NCI-H2107 (cell line): ENCODE measurements around the gene PIANP.
"Not testable (repeated sequence)": the region's sequence is repeated elsewhere in the genome, so short reads cannot be mapped to it uniquely, and the experiment has no call there.

ENCODE experiments used
- DNase-seq: peaks from one replicate; lab custom pipeline; 2025; lab: John Stamatoyannopoulos, UW

The PIANP gene

DNA sequence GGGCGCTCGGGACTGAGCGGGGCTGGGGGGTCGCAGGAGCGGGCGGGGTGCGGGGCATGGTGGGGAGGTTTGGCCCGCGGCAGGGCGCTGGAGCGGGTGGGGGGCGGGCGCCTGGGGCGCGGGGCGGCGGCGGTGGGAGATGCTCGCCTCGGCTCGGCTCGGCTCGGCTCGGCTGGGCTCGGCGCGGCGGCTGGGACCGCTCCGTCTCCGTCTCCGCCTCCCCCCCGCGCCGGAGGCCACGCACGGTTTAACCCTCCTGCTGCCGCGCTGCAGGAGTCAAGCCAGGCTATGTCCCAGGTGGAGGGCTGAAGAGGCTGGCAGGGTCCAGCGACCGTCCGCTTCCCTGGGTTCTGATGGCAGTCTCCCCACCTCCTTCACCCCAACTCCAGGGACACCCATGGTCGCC is at the start of gene PIANP:
TSS of gene PIANP (minus strand) at position 170 of the 406 bp plus-strand sequence. CDS start 2,754 bp downstream, outside the sequence.
- no peak for DNase-seq

DNA sequence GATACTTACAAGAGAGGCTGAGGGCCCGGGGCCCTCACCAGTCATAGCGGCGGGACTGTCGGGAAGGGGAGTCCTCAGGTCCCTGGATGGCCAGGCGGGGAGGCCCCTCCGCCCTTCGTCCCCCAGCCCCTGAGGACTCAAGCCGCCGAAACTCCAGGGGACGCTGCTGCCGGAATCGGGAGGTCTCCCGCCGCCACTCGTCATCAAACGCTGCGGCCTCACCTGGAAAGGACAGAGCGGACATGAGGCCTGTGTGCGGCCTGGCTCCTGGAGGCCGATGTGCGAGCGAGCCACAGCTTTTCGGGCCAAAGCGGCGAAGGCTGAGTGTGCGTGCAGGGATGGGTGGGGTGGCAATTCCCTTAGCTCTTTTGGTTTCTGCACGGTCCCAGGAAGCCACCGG is 48.1 kb upstream of the PIANP start:
- no peak for DNase-seq

- DNase-seq = no peak
Observed at GRCh38 chr12:6747216-6747615, 46.6 kb upstream of the PIANP start.

- DNase-seq = no peak
Observed at GRCh38 chr12:6745741-6746525, 45.3 kb upstream of the PIANP start.

DNA sequence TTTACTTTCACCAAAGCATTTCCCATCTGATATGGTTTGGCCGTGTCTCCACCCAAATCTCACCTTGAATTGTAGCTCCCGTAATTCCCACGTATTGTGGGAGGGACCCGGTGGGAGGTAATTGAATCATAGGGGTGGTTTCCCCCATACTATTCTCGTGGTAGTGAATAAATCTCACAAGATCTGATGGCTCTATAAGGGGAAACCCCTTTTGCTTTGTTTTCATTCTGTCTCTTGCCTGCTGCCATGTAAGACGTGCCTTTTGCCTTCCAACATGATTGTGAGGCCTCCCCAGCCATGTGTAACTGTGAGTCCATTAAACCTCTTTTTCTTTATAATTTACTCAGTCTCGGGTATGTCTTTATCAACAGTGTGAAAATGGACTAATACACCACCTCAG is 42.7 kb upstream of the PIANP start:
- not testable (repeated sequence) for DNase-seq

GRCh38 chr12:6742834-6743233 is 42.2 kb upstream of the PIANP start:
- DNase-seq = no peak

DNA sequence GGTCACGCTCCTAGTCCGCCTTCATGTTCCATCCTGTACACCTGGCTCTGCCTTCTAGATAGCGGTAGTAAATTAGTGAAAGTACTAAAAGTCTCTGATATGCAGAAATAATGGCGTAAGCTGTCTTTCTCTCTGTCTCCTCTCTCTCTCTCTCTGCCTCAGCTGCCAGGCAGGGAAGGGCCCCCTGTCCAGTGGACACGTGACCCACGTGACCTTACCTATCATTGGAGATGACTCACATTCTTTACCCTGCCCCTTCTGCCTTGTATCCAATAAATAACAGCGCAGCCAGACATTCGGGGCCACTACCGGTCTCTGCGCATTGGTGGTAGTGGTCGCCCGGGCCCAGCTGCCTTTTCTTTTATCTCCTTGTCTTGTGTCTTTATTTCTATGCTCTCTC is 41.5 kb upstream of the PIANP start:
- not testable (repeated sequence) for DNase-seq

- no peak for DNase-seq
Observed at GRCh38 chr12:6736754-6737153, 36.1 kb upstream of the PIANP start.

DNA sequence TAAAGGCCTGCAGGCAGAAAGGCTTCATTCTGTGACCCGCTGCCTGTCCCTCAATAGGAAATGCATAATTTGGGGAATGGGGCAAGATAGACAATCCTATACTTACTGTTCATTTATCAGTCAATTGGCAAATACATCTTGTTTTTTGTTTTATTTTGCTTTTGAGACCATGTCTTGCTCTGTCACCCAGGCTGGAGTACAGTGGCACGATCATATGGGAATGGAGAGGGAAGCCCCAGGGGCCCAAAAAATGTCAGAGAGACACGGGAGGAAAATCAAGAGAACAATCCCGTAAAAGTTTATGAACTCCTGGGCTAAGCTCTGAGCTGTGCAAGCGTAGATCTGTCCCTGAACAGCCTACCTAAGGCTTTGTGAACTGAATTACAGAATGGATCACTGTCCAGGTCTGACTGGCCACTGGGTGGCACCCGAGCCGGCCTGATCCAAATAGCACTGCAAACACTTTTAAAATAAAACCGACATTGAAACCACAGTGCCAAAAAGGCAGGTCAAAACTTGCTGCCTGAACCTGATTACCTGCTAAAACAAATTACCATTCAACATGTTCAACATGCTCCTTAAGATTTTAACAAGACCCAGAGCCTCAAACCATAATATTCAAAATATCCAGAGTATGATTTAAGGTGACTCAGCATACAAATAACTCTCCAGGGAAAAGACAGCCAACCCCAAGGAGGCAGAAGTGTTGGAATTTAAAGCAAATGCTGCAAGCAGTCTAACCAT is 35.0 kb upstream of the PIANP start:
- peak; percentile 38 for DNase-seq

DNA sequence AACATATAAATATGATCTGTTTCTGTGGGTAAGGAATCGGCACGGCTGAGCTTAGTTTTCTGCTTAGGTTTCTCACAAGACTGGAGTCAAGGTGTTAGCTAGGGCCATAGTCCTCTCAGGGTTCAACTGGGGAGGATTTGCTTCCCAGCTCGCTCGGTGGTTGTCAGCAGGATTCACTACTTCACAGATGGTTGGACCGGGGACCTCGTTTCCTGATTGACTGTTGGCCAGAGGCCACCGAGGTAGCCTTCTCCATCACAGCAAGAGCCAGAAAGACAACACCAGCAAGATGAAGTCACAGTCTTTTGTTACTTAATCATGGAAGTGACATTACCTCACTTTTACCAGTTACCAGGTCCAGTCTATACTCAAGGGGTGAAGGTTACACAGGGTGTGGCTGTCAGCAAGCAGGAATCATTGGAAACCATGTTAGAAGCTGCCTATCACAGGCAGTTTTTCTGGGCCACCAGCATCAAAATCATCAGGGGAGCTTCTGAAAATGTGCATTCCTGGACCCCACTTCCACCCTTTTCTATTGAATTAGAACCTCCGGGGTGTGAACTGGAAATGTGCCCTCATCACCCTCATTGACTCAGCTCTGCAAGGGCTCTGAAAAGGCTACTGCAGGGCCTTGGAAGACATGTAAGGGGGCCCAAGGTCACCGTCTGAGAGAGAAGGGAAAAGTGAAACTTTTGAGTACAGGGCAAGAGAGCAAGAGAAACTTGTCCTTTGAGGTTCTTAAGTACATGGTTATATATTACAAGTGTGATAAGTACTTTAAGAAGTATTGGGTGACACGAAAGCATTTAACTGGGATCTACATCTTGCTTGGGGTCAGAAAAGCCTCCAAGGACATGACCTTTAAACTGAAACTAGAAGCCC is 34.1 kb upstream of the PIANP start:
- no peak for DNase-seq

DNA sequence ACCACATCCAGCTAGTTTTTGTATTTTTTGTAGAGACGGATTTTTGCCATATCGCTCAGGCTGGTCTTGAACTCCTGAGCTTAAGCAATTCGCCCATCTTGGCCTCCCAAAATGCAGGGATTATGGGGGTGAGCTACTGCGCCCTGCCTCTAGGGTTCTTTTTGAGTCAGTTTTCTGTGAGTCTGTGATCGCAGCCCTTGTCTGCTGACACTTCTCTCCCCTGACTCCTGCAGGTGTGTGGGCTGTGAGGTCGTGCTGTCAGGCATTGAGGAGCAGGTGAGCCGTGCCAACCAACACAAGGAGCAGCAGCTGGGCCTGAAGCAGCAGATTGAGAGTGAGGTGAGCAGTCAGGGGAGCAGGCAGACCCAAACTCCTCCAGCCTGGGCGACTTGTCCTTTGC is 29.6 kb upstream of the PIANP start:
- no peak for DNase-seq

DNA sequence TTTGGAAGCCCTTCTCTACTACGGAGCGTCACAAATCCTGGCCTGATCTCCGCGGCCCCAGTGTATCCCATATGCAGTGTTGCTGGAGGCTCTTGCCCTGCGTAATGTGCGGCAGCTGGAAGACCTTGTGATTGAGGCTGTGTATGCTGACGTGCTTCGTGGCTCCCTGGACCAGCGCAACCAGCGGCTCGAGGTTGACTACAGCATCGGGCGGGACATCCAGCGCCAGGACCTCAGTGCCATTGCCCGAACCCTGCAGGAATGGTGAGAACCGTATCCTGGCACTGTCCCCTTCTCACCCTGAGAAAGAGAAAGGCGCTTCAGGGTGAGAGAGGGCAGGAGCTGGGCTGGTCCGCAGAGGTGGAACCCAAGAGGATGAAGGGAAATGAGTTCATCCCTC is 28.6 kb upstream of the PIANP start:
- DNase-seq = no peak

DNA sequence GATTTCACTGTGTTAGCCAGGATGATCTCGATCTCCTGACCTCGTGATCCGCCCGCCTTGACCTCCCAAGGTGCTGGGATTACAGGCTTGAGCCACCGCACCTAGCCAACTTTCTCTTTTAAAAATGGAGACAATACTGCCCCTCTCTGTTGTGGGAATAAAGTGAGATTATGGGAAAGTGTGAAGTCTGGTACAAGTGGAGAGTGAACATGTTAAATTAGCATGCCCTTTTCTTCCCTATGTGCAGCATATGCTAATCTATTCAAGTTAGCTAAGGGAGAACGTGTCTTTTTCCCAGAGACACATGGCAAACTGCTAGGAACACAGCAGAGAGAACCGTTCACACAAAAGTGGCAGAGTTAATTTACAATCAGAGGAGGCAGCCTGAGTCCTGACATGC is 24.7 kb upstream of the PIANP start:
- DNase-seq = no peak

DNA sequence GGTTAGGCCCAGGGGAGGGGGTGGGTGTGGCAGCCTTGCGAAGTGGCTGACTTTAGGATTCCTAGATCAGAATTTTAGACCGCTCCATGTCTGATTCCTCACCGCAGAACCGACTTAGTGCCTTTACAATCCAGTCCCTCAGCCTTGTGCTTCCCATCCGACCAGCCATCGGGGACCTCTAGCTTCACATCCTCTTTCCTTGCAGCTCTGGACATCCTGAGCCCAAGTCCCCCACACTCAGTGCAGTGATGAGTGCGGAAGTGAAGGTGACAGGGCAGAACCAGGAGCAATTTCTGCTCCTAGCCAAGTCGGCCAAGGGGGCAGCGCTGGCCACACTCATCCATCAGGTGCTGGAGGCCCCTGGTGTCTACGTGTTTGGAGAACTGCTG is 23.8 kb upstream of the PIANP start:
- no peak for DNase-seq

GRCh38 chr12:6723607-6724408 is 23.2 kb upstream of the PIANP start, which contains the start of gene COPS7A:
Gene COPS7A (plus strand): TSS chr12:6724046. CDS start chr12:6724657, 611 bp downstream.
- DNase-seq = peak; percentile 97

- DNase-seq = no peak
Observed at GRCh38 chr12:6722863-6723262, 22.2 kb upstream of the PIANP start.

- DNase-seq = no peak
Observed at GRCh38 chr12:6716874-6717437, 16.3 kb upstream of the PIANP start.

DNA sequence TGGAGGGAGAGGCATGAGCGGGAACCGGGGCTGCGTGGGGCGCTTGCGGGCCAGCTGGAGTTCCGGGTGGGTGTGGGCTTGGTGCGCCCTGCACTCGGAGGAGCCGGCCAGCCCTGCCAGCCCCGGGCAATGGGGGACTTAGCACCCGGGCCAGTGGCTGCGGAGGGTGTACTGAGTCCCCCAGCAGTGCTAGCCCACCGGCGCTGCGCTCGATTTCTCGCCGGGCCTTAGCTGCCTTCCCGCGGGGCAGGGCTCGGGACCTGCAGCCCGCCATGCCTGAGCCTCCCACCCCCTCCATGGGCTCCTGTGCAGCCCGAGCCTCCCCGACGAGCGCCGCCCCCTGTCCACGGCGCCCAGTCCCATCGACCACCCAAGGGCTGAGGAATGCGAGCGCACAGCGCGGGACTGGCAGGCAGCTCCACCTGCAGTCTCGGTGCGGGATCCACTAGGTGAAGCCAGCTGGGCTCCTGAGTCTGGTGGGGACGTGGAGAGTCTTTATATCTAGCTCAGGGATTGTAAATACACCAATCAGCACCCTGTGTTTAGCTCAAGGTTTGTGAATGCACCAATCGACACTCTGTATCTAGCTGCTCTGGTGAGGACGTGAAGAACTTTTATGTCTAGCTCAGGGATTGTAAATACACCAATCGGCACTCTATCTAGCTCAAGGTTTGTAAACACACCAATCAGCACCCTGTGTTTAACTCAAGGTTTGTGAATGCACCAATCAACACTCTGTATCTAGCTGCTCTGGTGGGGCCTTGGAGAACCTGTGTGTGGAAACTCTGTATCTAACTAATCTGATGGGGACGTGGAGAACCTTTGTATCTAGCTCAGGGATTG is 15.6 kb upstream of the PIANP start:
- not testable (repeated sequence) for DNase-seq

DNA sequence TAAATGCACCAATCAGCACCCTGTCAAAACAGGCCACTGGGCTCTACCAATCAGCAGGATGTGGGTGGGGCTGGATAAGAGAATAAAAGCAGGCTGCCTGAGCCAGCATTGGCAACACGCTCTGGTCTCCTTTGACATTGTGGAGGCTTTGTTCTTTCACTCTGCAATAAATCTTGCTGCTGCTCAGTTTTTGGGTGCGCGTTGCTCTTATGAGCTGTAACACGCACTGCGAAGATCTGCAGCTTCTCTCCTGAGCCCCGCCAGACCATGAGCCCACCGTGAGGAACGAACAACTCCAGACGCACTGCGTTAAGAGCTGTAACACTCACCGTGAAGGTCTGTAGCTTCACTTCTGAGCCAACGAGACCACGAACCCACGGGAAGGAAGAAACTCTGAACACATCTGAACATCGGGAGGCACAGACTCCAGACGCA is 8.4 kb upstream of the PIANP start:
- DNase-seq = no peak

DNA sequence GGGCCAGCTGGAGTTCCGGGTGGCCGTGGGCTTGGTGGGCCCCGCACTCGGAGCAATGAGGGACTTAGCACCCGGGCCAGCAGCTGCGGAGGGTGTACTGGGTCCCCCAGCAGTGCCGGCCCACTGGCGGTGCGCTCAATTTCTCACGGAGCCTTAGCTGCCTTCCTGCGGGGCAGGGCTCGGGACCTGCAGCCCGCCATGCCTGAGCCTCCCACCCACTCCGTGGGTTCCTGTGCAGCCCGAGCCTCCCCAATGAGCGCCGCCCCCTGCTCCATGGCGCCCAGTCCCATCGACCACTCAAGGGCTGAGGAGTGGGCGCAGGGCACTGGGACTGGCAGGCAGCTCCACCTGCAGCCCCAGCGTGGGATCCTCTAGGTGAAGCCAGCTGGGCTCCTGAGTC is 7.7 kb upstream of the PIANP start:
- not testable (repeated sequence) for DNase-seq
